Measurements from ENCODE around the gene HMGXB3. TPM values are rescaled to one million over a fixed set of nuclear protein-coding genes. Genes with fewer than 3 reads are reported as not detected.

The HMGXB3 gene
- total RNA-seq, 4 donors from 2014 or later = 47.7 to 58.2 (median 55.3) TPM

DNA sequence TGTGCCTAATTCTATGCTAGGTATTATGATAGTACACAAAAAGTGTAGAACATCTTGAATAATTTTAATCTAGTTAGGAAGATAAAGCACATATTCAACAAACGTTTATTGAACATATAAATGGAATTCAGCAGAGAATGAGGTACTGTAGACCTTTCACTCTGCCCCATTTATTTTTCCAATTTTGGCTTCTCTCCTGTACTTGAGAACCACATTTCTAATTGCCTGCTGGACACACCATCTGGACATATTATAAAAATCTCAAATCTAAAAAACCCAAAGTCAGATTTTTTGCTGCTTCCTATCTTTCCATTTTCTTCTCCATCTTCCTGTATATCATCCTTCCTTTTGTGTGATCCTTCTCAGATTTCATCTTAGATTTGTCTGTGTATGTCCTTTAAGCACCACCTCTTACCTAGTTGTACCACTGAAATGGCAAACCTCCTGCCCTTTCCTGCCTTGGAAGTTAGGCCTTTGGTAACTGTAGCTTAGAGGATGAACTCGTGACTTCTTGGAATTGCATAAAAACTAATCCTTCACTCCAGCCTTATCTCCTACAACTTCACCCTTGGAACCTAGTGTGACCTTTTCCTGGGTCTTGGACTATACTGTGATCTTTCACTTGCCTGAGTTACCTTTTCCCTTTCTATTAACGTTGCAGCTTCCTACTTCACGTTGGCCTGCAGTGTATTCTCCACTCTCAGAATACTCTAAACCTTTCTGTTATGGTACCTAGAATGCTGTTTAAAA lies 31.2 kb upstream of the HMGXB3 start:
- Histone ChIP-seq H3K4me3 (no peak overlapping the region), H3K27me3 (no peaks in the 10 kb centered on the region), H3K4me1 (no peaks in the 10 kb centered on the region), H3K27ac (no peak overlapping the region), H3K9me3 (no peaks in the 10 kb centered on the region), H3K36me3 (peaks cover 0 to 9% (median 0%) of the 10 kb centered on the region in 3 donors)
- DNase-seq (ENCODE audit: low spot score in 2 of 2) = no peak
- no peak for TF ChIP-seq POLR2A (IDR thresholded peaks at IDR 0.05)
- TF ChIP-seq, protein P1, sequence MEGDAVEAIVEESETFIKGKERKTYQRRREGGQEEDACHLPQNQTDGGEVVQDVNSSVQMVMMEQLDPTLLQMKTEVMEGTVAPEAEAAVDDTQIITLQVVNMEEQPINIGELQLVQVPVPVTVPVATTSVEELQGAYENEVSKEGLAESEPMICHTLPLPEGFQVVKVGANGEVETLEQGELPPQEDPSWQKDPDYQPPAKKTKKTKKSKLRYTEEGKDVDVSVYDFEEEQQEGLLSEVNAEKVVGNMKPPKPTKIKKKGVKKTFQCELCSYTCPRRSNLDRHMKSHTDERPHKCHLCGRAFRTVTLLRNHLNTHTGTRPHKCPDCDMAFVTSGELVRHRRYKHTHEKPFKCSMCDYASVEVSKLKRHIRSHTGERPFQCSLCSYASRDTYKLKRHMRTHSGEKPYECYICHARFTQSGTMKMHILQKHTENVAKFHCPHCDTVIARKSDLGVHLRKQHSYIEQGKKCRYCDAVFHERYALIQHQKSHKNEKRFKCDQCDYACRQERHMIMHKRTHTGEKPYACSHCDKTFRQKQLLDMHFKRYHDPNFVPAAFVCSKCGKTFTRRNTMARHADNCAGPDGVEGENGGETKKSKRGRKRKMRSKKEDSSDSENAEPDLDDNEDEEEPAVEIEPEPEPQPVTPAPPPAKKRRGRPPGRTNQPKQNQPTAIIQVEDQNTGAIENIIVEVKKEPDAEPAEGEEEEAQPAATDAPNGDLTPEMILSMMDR (IDR thresholded peaks at IDR 0.05) = no peak
- no peak for TF ChIP-seq EP300 (IDR thresholded peaks at IDR 0.05)
- WGBS, 2 donors = 83% methylated on average over 4 of the region's 4 CpGs

DNA sequence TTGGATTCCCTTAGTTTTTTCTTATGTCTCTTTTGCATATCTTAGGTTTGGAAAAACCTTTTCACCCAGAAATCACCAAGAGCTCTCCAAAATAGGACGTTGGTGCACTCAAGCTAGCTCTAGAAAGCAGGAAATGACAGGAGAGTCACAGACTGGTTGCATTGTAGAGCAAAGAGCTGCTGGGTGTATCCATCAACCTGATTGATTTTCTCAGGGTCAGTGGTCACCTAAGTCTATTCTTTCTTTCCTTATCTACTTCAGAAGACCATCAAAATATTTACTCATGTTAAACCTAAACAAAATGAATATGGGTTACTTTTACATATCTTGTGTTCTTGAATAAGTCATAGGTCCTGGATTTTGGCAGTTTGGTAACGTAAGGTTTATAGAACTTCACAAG lies 25.1 kb upstream of the HMGXB3 start:
- no peaks in the 10 kb centered on the region for H3K4me1 ChIP-seq
- H3K27ac ChIP-seq = no peak overlapping the region
- peaks cover 0 to 38% (median 0%) of the 10 kb centered on the region in 3 donors for H3K36me3 ChIP-seq
- H3K27me3 ChIP-seq = no peaks in the 10 kb centered on the region
- no peak overlapping the region for H3K4me3 ChIP-seq
- no peaks in the 10 kb centered on the region for H3K9me3 ChIP-seq
- 61 to 64% methylated on average over 2 of the region's 2 CpGs for WGBS, 2 donors
- no peak for TF ChIP-seq POLR2A (IDR thresholded peaks at IDR 0.05)
- no peak for DNase-seq (ENCODE audit: low spot score in 2 of 2)

DNA sequence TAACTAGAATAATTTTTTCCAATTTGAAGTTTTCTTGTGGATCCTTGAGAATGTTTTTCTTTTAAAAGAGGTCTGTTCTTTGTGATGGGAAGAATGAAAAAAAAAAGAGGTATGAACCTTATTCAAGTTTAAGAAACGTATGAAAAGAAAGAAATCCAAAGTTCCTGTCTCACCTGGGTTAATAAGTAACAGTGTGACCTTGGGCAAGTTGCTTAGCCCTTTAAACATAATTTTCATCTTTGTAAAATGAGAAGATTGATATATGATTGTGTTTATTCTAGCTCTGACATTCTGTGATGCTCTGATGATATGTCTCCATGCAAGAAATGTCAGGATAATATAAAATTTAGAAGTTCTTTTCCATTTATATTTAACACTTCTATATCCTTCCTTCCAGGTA lies 20.6 kb upstream of the HMGXB3 start:
- no peaks in the 10 kb centered on the region for H3K4me1 ChIP-seq
- H3K27me3 ChIP-seq = no peaks in the 10 kb centered on the region
- TF ChIP-seq, protein P1 (IDR thresholded peaks at IDR 0.05) = no peak
- TF ChIP-seq POLR2A (IDR thresholded peaks at IDR 0.05) (no peak), EP300 (IDR thresholded peaks at IDR 0.05) (no peak)
- no peak for DNase-seq (ENCODE audit: low spot score in 2 of 2)
- peaks cover 0 to 65% (median 0%) of the 10 kb centered on the region in 3 donors for H3K36me3 ChIP-seq
- H3K27ac ChIP-seq = no peak overlapping the region
- 79 to 83% methylated on average over 1 of the region's 1 CpG for WGBS, 2 donors
- no peak overlapping the region for H3K4me3 ChIP-seq
- H3K9me3 ChIP-seq = no peaks in the 10 kb centered on the region

DNA sequence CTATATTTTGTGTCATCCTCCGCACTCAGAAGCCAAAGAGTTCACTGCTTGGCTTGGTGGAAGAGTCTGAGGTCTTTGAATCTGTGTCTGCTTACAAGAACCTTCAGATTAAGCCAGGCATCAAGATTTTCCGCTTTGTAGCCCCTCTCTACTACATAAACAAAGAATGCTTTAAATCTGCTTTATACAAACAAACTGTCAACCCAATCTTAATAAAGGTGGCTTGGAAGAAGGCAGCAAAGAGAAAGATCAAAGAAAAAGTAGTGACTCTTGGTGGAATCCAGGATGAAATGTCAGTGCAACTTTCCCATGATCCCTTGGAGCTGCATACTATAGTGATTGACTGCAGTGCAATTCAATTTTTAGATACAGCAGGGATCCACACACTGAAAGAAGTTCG lies 19.3 kb upstream of the HMGXB3 start:
- Histone ChIP-seq H3K9me3 (no peaks in the 10 kb centered on the region), H3K27ac (no peak overlapping the region), H3K27me3 (no peaks in the 10 kb centered on the region), H3K36me3 (peaks cover 0 to 65% (median 0%) of the 10 kb centered on the region in 3 donors), H3K4me1 (no peaks in the 10 kb centered on the region), H3K4me3 (no peak overlapping the region)
- 85 to 86% methylated on average over 3 of the region's 3 CpGs for WGBS, 2 donors
- TF ChIP-seq EP300 (IDR thresholded peaks at IDR 0.05) (no peak), POLR2A (IDR thresholded peaks at IDR 0.05) (no peak)
- TF ChIP-seq, protein P1 (IDR thresholded peaks at IDR 0.05) = no peak
- no peak for DNase-seq (ENCODE audit: low spot score in 2 of 2)

DNA sequence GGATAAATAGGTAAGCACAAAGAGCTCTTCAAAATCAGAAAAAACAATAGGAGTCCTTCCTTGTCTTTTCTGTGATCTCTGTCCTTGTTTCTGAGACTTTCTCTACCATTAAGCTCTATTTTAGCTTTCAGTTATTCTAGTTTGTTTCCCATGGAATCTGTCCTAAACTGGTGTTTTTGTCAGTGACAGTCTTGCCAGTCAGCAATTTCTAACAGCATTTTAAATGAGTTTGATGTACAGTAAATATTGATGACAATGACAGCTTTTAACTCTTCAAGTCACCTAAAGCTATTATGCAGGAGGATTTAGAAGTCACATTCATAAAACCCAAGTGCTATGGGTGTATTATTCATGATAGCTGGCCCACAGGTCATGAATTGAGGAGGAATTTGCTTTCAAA lies 18.0 kb upstream of the HMGXB3 start:
- TF ChIP-seq EP300 (IDR thresholded peaks at IDR 0.05) (no peak), POLR2A (IDR thresholded peaks at IDR 0.05) (no peak)
- TF ChIP-seq, protein P1 (IDR thresholded peaks at IDR 0.05) = no peak
- no peaks in the 10 kb centered on the region for H3K27me3 ChIP-seq
- DNase-seq (ENCODE audit: low spot score in 2 of 2) = no peak
- no peaks in the 10 kb centered on the region for H3K9me3 ChIP-seq
- H3K27ac ChIP-seq = no peak overlapping the region
- no peaks in the 10 kb centered on the region for H3K4me1 ChIP-seq
- peaks cover 0 to 64% (median 0%) of the 10 kb centered on the region in 3 donors for H3K36me3 ChIP-seq
- H3K4me3 ChIP-seq = no peak overlapping the region

Data from tibial nerve (tissue), 4 donors.